Myocyte (in vitro differentiated cells): ENCODE results near the gene CDKN2B. TPM values are rescaled to one million over a fixed set of nuclear protein-coding genes. Genes with fewer than 3 reads are reported as not detected.

ENCODE experiments used
- DNase-seq: peaks from one replicate; pipeline ENCODE4 v3.0.0-alpha.2; 2012; ENCODE audit warnings: low read depth
- total RNA-seq: library from RNA; depleted of rRNA; stranded (reverse); fragments of >200 nt; gene quantifications from 2 replicates; pipeline ENCODE4 v1.2.3, GENCODE V29; 2014

CDKN2B gene
- total RNA-seq, 1 donor from 2014 or later = 81.1 TPM

DNA sequence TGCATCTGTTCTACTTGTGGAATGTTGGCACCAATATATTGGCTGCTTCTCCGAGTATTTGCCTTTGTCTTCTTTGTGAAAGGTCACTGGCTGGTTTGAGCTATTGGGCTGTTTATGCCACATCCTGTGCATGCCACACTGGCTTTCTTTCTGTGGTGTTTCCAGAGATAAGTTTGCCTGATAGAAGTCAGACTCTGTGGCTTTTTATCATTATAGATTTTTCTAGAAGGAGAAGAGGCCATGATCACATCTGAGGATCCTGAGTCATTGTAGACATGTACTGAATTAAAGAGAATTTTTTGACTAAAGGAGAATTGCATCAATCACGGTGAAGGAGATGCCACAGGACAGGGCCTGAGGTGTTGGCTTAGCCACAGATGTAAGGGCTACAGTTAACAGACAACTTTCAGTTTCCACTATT, 26.5 kb upstream of the CDKN2B start:
- DNase-seq = peak; percentile 85

DNA sequence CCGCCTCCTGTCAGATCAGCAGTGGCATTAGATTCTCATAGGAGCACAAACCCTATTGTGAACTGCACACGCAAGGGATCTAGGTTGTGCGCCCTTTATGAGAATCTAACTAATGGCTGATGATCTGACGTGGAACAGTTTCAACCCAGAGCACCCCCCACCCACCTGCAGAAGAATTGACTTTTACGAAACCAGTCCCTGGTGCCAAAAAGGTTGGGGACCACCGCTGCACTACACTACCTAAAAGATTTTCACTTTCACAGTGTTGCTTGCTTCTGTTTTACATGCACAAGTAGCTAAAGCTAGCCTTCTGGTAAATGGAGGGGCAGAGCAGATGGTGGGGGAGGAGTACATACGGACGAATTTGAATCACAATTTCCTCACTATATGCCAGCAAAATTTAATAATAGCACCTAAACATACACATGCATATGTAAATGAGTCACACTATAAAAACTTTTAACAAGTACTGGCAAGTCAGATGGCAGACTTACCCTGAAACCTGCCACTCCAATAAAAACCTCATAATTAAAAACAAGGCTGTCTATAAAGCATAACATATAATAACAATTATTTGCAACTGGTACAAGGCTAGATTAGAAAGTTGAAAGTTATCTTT, 24.0 kb upstream of the CDKN2B start:
- no peak for DNase-seq

DNA sequence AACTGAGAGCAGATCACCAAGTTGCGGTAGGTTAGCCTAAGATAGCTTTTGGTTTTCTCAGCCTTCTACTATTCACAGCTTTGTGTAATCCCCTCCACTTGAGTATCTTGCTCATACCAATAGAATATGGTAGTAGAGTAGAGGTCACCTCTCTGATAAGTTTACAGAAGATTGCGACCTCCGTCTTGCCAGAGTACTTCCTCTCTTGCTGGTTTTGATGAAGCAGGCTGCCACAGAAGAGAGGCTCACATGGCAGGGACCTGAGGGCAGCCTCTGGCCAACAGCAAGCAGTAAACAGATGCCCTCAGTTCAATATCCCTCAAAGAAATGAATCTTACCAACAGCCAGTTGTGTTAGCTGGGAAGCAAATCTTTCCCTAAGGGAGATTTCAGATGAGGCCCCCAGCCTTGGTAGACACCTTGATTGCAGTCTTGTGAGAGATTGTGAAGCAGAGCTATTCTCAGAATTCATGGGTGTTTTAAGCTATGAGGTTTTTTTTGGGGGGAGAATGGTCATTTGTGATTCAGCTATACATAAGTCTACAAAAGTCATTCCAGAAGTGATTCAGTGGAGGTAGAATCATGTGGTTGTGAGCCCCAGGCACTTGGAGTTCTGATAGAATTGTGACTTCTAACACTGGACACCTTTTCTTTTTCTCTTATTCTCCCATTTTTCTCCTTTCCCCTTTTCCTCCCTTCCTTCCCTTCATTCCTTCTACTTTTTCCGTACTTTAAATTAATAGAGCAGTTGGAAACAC, 22.7 kb upstream of the CDKN2B start:
- DNase-seq = no peak

DNA sequence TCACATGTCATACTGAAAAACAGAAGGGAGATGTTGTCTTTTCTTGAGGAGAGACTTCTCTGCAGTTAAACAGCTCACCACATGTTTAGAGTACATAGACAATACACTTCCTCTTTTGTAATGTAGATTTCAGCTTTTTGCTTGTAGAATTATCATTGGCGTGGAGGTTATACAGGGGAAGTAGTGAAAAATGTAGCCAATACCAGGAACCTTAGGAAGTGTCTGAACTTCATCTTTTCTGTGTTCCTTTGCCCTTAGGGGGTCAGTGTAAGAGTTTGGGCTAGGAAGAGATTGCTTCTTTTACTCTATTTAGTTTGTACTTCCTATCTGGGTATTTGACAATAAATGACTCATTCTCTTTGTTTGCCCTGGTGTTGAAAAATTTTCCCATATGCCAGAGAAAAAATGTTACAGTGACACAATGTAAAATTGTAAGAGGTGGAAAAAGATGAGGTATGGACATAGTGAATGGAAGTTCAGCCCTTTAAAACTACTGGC, 21.0 kb upstream of the CDKN2B start:
- DNase-seq = peak; percentile 46

DNA sequence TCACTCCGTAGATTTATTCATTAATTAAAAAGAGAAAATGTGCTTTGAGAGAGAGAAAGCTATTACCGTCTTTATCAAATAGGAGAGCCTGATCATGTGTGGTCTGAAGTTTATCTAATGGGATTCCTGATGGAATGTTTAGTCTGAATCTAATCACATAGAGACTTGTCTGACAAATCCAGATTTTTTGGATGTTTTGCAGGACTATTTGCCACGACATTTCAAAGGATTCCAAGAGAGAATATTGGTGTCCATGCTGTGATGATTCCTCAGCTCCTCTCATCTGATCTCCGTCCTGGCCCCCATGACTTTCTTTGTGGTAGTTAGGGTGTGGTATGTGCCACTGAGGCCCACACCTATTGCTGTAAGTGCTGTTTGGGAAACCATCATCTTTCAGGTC, 20.1 kb upstream of the CDKN2B start:
- DNase-seq = no peak

DNA sequence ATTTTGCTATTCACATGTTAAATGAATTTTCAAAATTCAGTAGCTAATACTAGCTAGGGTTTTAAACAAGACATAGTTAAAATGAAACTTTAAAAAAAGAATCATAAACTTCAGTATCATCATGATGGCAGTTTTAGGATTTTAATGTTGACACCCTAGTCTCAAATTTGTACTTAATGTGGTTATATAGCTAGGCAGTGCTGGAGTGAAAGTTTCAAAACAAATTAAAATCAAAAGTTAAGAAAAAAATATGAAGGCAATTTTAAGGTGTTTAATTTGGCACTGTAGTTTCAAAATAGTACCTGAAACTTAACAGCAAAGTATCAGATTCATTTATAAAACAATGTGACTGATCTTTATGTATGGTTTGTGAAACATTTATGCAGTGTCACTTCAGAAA, 19.3 kb upstream of the CDKN2B start:
- no peak for DNase-seq

DNA sequence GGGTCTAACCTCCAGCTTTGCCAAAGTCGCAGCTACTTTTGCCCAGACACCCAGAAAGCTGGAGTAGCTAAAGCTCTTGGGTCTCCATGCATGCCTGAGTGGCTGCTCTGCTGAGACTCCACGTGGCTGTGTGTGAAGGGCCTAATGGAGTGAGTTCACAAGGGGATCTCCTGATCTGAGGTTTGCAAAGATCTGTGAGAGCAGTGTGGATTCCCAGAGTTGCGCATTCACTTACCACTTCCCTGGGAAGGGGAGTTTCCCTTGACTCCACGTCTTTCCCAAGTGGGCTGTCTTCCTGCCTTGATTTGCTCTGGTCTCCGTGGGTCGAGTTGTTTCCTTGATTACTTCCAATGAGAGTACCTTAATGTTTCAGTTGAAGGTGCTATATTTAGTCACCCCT, 17.6 kb upstream of the CDKN2B start:
- no peak for DNase-seq

DNA sequence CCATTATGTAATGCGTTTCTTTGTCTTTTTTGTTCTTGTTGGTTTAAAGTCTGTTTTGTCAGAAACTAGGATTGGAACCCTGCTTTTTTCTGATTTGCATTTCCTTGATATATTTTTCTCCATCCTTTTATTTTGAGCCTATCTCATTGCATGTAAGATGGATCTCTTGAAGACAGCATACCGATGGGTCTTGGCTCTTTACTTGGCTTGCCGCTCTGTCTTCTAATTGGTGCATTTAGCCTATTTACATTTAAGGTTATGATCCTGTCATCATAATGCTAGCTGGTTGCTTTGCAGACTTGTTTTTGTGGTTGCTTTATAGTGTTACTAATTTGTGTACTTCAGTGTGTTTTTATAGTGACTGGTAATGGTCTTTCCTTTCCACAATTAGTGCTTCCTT, 13.3 kb upstream of the CDKN2B start:
- DNase-seq = no peak

DNA sequence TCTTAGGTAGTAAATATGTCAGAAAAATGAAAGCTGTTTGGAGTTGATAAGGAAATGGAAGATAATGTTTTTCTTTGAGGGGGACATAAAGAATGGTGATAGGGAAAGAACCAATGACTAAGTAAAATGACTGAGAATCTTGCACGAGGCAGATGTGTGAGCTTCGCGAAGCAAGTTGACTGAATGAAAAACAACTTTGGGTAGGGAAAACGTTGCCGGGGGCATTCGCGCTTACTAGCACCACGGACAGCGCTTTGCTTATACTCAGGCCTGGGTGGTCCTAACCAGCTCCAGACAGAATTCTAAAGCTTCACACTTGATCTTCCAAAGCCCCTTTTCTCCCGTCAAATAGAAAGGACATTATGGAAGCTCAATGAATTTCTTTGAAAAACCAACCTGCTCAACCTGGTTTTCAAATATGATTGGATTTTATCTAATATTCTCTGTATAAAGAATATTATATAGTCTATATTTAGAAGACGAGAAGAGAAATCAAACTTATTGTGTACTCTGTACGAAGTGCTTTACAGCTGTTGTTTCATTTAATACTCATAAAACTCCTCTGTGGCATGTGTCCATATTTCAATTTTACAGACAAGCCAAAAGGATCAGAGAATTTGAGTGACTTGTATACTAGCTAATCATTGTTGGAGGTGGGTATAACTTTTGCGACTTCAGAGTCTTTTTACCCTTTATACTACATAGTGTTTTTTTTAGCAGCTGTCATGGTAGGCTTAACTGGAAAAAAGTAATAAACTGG, 1.9 kb upstream of the CDKN2B start:
- peak; percentile 63 for DNase-seq

DNA sequence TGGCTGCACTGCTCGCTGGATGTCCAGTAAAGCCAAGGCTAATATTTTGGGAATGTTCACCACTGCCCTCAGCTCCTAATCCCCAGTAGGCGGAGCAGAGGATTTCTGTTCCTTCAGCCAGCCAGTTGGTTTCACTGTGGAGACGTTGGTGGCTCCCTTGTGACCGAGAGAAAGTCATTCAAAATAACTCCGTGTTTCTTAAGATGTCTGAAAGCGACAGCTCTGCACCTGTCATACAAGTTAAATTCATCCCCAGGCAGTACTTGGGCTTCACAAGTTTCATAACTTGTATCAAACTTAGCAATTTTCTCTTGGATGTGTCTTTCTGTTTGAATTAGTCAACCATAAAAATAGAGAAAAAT, 382 bp upstream of the CDKN2B start:
- no peak for DNase-seq

DNA sequence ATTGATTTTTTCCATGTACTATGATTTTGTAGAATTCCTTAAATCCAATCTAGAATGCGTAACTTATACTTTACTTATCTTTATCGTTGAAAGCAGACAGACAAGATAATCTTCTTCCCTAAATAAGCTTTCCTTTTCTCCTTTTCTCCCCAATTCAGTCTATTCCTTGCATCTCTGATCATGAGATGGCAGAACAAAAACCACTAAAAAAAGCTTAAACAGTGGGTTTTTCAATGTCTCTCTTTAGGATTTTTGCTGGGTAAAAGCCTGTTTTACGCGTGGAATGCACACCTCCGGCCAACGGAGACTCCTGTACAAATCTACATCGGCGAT, 755 bp downstream of the CDKN2B start:
- DNase-seq = no peak

DNA sequence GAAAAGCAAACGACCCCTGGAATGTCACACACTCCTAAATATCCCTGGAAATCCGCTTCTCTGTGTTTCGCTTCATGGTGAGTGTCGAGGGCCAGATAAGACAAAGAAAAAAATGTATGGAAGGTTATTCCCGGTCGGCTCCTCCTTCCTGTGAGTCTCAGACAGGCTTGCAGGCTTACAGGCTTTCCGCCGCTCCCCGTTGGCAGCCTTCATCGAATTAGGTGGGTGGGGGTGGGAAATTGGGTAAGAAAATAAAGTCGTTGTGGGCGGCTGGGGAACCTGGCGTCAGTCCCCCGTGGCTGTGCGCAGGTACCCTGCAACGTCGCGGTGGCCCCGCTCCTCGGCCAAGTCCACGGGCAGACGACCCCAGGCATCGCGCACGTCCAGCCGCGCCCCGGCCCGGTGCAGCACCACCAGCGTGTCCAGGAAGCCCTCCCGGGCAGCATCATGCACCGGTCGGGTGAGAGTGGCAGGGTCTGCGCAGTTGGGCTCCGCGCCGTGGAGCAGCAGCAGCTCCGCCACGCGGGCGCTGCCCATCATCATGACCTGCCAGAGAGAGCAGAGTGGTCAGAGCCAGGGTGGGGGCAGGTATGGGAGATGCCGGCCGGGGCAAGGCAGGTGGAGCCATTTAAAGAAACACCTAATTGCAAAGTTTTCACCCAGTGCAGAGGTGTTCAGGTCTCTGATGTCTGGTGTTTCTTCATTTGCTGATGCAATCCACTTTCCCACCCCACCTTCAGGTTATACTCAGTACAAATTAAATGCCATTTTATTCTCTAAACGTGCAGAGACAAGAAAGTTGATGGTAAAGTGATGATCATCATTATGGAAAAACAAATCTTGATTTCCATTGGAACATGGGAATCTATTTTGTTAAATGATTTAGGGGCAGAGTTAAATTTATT, 3.2 kb downstream of the CDKN2B start:
- DNase-seq = no peak

DNA sequence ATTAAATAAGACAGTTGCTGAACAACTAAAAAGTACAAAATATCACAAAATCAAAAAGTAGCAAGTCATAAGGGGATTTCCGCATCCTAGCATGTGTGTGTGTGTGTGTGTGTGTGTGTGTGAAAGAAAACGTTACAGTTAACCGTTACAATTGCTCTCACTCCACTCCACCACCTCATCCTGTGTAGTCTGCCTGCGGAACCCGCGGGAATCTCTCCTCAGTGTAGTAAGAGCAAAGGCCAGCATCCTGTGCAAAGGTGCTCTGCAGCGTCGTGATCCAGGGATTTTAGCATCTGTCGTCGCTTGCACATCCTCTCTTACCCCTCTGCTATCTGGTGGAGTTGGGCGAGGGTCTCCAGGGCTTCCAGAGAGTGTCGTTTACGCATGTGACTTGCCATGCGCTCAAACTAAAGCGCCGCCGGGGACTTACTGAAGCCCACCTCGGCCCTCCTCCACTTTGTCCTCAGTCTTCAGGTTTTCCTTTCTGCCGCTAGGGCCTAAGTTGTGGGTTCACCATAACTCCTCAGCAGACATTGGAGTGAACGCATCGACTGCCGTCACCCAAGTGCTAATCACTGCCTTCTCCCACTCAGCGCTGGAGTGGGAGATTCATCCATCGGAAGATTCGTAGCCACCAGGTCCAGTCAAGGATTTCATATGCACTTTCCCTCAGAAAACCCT, 3.9 kb downstream of the CDKN2B start:
- DNase-seq = no peak

DNA sequence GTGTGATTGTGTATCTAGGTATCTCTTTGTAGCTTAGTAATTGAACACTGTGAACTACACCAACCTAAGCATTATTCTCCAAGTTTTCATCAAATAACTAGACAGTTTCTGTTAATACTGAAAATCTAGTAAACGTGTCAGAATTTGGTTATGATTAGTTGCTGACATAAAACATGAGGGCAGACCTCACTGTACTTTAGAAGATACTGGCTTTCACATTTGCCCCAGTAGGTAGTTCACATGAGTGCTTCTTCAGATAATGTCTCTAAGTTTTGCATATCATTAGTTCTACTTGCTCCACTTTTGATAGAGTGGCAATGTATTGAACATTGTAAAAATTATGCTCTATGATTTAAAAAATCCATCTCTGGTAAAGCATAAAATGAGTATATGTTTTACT, 7.1 kb downstream of the CDKN2B start:
- no peak for DNase-seq

DNA sequence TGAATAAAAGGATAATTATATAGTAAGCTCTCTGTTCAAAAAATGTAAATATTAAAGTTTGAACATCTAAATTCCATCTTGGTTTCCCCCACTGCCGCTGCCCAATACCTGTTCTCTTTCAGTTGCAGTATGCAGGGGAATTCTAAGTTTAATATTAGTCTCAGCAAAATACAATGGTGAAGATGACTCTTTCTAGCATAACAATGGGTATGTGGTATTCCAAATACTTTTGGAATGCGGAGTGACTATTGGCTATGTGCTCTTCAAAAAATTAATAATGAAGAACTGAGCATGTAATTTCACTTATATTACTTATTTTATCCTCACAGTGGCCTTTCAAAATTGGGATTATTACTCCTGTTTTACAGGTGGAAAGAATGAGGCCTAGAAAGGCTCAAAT, 11.1 kb downstream of the CDKN2B start:
- no peak for DNase-seq

DNA sequence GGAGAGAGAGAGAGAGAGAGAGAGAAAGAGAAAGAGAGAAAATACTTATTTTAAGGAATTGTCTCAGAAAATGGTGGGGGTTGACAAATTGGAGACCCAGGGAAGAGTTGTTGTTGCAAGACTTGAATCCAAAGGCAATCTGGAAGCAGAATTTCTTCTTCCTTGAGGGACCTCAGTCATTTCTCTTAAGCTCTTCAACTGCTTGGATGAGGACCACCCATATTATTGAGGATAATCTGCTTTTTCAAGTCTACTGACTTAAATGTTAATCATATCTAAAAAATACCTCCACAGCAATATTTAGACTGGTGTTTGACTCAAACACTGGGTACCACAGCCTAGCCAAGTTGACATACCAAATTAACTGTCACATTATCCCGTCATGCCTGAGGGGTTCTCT, 11.6 kb downstream of the CDKN2B start:
- no peak for DNase-seq

DNA sequence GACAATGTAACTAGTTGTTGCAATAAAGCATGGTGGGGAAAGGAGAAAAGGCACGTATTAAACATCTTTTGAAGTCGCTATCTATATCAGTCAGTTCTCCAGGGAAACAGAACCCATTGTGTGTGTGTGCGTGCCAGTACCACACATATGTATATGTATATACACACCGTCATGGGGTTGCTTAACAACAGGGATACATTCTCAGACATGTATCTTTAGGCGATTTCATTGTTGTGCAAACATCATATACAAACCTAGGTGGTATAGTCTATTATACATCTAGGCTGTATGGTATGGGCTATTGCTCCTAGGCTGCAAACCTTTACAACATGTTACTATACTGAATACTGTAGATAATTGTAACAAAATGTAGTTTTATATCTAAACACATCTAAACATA, 12.2 kb downstream of the CDKN2B start:
- no peak for DNase-seq

DNA sequence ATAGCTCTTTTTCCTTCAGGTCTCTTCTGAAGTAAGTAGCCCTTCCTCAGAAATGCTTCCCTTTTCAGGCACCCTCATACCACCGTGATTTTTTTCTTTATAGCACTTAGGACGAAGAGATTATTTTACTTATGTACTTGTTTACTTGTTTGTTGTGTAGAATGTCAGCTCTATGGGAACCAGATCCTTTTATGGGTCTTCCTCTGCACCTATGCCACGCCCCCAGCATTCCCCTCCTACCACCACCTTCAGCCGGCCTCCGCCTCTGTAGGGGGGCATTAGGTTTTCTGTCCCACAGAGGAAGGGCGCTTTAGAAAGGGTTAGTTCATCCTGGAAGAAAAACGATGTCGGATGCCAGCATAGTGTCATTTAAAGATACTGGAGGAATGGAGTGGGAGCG, 12.7 kb downstream of the CDKN2B start:
- DNase-seq = no peak

DNA sequence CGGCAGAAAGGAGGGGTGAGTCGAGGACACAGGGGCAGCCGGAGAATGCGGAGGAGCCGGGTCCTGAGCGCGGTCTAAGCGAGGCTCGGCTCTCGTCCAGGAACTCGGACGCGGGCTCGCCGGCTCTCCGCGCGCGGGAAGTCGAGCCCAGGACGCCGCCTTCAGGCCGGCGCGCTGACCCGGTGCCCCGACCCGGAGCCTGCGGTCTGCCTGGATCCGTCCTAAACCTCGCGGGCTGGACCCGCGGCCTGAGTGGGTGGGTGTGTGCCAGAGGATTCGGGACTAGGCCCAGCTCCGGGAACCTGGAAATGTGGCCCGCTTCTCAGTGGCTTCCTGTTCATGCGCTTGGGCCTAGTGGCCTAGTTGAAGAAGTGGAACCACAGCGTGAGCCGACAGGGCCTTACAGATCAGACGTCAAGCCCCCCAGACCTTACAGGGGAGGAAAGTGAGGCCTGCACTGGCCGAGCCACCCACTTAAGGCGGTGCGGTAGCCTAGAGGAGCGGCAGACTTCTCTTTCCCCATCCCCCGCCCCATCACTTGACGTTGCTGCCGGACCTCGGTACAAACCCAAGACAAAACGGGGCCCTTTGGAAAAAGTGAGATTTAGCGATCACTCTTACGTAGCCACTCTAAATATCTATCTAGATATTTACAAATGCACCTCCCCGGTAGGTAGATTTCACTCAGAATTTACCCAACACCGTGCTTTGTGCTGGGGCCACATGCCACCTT, 13.3 kb downstream of the CDKN2B start:
- peak; percentile 65 for DNase-seq

DNA sequence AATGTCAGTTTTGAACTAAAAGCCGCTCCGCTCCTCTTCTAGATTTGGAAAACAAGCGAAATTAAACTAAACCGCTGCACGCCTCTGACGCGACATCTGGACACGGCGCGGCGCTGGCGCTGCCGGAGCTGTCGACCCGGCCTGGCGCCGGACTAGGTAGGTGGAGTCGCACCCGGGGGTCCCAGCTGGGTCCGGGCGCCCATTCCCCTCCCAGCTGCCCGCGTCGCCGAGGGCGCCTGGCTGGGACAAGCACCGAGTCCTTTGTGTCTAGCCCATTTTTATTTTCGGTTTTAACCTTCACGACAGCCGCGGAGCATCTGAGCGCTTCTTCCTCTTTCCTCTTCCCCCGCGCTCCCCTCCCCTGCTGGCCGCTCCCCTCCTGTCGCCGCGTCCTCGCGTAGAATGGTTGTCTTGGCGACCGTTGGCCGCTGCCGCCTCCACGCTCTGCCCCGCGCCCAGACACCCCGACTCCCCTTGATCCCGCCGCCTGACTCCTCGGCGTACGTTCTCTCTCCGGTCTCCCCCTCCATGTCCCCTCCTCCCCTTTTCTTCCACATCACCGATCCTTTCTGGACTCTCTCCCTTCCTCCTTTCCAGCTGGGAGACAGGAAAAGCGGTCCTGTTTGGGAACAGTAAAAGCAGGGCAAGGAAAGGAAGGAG, 14.0 kb downstream of the CDKN2B start:
- peak; percentile 78 for DNase-seq
